Fibroblast of skin of right quadriceps (primary cell): ENCODE measurements around the gene MED10.

Experiments used
- DNase-seq: peaks from one replicate; pipeline ENCODE4 v3.0.0-alpha.2; 2013

MED10 gene, protein sequence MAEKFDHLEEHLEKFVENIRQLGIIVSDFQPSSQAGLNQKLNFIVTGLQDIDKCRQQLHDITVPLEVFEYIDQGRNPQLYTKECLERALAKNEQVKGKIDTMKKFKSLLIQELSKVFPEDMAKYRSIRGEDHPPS

DNA sequence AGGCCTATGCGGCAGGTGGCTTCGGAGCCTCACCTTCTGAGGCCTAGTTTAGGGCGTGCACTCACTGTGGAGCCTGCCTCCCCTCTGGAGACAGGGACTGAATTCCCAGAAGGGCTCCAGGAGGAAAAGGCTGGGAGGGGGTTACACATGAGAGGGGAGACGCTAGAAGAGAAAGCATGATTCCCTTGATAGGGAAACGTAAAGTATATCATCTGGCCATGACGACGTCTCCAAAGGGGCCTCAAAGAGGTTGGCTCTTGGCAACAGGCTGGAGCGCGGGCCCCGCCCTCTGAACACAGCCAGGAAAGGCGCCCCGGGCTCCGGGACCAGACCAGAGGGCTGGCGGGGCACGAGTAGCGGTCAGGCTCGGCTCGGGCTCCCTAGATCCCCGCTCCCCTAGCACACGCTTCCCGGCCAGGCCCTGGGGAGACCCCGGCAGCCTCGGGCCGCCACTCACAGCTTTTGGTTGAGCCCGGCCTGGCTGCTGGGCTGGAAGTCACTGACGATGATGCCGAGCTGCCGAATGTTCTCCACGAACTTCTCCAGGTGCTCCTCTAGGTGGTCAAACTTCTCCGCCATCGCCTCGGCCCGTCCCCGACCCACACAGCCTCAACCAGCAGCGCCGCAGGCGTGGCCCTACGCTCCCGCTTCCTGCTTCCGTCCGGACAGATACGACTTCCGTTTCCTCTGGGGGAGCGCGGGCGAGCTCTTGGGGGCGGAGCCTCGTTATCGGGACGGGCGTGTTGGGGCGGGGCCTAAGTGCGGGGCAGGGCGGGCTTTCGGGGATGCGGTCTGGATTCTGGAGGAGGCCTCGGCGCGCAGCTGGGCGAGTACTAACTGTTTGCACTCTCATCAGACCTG lies at the start of gene MED10:
TSS of gene MED10 (minus strand) at position 643 of the 861 bp plus-strand sequence. CDS start at position 579, 64 bp downstream.
- DNase-seq = peak; percentile 92

DNA sequence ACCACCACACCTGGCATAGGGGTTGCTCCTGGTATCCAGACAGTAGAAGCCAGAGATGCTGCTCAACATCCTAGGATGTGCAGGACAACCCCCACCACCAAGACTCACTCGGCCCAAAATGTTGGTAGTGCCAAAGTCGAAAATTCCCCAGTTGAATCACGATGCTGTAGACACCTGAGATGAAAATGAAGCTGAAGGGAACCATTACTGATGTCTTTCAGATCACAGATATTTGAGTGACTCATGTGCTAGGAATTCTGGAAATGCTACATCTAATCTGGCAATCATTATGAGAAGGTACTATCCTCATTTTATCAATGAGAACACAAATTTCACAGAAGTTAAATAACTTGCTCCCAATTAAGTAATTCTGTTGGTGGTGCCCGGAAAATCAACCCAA lies 49.3 kb upstream of the MED10 start:
- peak; percentile 46 for DNase-seq

- DNase-seq = no peak
Measured at GRCh38 chr5:6424700-6425099, 46.4 kb upstream of the MED10 start.

DNA sequence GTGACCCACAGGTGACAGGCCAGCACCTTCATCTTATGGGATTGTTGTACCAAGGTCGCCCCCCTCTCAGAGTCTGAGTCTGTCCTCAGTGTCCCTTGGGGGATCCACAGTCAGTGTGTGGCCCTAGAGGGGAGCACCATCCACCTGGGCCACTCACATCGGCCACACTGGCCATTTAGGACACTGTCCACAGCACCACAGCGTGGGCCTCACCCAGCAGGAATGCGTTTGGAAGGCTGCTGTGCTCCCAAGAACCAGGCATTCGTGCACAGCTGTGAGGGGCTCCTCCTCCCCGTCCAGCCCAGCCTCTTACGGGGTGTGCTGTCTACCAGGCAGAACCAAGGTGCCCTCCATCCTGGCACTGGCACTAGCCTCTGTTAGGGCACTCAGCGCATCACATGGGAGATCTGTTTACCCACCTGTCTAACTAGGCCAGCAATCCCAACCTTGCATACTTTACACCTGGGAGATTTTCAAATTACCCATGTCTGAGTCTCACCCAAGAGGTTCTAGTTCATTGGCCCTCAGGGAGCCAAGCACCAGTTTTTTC lies 45.8 kb upstream of the MED10 start:
- DNase-seq = no peak

DNA sequence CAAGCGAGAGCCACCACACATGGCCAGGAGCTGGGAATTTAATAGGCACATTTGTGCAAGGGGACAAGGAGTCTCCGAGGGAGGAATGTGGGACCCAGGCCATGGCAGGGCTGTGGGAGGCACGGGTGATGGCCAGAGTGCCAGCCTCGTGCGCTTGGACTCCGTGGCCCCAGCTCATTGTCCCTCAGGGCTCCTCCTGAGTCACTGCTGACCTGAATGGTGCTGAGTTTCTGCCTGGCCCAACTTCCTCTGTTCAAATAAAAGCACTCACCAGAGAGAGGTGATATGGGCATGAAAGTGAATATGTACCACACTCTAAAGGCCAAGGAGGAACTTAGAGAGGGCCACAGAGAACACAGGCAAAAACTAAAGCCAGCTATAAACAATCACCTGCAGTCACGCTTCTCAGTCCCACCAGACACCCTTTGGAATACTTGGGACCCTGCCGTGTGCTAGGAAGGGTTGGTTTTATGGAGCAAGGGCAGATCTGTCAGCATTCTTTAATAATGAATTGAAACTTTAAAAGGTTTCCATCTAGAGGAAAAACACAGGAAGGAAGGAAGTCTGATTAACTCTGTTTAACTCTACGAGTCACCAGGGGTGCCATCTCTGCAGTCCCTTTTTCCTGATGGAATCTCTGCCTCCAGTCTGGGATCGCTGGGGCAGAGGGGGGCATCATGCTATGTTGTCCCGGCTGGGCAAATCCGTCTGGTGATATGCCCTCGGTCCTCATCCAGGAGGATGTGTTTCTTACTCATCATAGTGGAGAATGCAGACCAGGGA lies 45.2 kb upstream of the MED10 start:
- no peak for DNase-seq

DNA sequence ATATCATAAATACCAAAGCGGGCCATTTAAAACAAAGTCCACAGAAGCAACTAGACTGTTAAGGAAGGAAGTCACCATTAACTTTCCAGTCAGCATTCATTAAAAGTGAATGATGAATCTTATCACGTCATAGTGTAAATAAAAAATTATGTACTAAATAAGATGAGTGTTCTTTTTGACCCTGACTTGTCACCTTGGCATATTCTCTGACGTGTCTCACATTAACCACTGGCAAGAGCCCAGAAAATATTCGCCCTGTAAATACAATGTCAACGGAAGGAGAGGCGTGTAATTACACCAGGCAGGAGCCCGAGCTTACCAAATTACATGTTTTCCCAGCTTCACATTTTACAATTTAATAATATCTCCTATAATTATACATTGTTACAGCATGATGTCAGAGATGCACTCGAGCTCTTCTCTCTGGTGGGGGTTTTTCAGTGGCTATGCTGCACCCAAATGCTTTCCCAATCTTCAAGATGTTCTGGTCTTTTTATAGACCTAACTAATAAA lies 41.0 kb upstream of the MED10 start:
- DNase-seq = peak; percentile 72

- DNase-seq = no peak
Measured at GRCh38 chr5:6418679-6419276, 40.4 kb upstream of the MED10 start.

- no peak for DNase-seq
Measured at GRCh38 chr5:6417657-6418056, 39.3 kb upstream of the MED10 start.

DNA sequence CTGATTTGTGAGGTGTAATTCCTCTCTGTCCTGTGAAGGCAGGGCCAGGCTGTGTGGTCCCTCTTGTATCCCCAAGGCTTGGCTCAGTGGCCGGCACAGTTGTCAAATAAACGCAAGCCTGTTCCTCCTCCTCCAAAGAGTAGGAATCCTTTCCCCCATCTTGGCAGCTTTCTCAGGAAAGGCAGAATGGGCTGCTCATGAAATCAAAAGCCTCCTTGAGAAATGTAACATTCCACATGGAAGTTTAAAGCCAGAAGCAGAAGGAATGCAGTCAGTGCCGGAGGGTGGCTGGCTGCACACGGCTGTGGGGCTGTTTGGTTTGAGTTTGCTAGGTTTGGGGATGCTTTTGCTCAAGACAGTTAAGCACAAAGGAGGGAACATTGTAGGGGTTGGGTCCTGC lies 34.5 kb upstream of the MED10 start:
- DNase-seq = no peak

GRCh38 chr5:6411141-6411540 lies 32.8 kb upstream of the MED10 start:
- DNase-seq = no peak

GRCh38 chr5:6410421-6410820 lies 32.1 kb upstream of the MED10 start:
- no peak for DNase-seq

DNA sequence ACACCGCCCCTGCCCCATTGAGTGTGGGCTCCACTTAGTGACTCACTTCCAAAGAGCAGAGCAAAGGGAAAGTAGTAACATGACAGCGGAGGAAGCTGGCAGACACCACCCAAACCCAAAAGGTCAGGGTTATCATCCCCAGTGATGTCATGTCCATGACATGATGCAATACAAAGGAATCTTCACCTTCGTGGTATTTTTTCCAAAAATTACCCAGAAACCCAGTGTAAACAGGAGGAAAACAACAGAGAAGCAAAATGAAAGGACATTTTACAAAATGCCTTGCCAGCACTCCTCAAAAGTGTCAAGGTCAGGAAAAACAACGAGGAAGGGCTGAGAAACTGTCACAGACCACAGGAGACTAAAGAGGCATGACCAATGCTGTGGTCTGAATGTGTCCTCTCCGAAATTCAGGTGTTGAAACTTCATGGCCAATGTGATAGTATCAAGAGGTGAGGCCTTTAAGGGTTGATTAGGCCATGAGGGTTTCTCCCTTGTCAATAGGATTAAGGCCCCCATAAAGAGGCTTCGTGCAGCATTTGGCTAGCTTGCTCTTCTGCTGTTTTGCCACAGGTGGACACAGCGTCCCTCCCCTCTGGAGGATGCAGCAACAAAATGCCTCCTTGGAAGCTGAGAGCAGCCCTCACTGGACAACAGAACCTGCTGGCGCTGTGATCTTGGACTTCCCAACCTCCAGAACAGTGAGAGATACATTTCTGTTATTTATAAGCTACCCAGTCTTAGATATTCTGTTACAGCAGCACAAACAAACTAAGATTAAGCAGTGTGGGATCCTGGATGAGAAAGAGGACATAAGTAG lies 30.5 kb upstream of the MED10 start:
- no peak for DNase-seq

DNA sequence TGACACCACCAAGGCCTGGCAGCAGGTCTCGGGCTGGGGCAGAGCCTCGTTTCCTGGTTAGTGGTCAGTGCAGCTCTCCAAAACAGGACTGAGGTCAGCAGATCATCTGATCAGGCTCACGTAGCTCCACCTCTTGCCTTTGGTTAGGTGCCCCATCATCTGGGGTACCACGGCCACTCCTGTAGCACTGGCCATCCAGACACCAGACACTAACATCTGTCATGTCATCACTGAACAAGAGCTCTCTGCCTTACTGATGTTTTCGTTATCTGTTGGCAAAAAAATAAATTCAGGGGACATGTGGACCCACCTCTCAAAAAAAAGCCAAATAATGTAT lies 29.9 kb upstream of the MED10 start:
- no peak for DNase-seq

DNA sequence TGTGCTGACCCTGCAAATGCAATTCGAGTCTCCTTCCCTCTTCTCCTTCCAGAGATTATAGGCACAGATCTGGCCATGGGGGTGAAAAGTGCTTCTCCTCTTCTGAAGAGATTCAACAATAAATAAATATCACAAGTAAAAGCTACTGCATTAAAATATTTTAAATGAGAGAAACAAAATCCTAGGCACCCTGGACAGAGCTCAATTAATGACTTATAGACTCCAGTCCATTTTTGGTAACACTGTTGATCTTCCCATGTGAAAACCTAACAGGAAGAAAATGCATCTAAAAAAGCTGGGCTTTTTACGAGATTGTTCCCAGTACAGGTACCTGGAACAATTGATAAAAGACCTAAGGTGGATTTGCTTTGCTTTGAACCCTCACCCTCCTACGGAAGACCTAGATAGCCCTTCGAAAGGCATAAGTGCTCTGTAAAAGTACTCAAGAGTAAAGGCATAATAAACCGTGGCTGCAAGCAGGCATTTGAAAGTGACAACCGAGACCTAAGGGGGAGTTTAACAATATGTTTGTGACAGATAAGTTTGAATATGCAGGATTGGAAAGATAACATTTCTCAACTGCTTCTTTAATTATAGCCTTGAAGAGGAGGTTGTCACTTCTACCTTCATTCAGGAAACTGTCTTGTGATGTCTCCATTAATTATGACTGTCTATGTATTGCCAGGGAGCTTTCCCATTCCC lies 29.4 kb upstream of the MED10 start:
- DNase-seq = no peak

DNA sequence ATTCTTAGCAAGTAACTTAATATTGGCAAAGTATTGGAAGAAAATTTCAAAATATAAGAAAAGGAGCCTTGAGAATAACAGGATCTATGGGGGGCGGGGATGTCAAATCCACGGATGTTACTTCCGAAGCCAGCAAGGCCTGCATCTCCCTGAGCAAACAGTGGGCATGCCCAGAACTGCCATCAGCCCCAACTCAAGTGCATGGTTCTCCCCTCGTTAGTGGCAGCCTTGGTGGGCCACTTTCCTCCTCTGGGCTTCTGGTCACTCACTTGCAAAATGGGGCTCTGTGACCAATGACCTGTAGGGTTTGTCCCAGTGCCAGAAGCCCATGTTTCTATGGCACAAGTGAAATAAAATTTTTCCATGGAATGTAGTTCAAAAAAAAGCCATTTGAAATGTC lies 27.2 kb upstream of the MED10 start:
- no peak for DNase-seq

DNA sequence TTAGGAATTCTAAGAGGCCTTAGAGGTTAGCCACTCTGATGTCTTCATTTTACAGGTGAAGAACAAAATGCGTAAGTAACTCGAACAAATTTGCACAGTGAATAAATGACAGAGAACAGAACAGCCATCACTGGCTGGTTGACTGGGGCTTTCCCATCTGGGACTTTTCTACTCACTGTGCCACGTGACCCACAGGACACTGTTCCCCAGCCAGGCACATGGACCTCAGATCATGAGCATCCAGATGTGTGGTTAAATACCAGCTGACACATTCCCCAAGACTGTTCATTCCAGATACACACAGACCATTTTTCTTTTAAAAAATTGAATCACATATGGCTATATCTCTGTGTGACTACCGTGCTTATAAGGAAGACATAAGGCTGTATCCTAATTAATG lies 25.8 kb upstream of the MED10 start:
- DNase-seq = peak; percentile 86

DNA sequence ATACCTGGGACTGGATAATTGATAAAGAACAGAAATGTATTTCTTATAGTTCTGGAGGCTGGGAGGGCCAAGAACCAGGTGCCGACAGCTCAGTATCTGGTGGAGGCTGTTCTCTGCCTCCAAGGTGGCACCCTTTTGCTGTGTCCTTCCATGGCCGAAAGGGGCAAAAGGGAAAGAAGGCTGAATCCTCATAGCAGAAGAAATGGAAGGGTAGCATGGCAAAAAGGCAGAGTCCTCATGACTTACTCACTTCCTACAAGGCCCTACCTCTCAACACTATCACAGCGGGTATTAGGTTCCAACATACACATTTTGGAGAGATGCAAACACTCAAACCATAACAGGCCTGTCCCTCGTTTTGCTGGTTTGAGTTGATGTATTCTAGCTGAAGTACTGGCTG lies 25.1 kb upstream of the MED10 start:
- no peak for DNase-seq

GRCh38 chr5:6402939-6403338 lies 24.6 kb upstream of the MED10 start:
- DNase-seq = peak; percentile 85

DNA sequence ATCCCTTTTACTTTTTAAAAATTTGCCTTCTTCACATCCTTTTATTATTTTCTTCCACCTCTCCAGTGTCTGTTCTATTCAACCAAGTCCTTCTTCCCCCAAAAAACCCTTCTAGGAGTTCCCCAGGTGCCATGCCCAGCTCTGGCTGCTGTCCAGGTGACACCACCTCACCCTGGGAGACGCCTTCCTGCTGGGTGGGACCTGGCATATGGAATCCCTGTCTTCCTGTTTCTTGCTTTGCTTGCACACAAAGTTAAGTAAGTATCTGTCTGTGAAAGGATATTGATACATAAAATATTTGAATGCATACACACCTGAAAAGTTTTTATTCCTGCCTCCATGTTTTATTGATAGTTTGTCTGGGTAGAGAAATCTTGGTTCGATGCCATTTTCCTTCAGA lies 23.1 kb upstream of the MED10 start:
- no peak for DNase-seq

DNA sequence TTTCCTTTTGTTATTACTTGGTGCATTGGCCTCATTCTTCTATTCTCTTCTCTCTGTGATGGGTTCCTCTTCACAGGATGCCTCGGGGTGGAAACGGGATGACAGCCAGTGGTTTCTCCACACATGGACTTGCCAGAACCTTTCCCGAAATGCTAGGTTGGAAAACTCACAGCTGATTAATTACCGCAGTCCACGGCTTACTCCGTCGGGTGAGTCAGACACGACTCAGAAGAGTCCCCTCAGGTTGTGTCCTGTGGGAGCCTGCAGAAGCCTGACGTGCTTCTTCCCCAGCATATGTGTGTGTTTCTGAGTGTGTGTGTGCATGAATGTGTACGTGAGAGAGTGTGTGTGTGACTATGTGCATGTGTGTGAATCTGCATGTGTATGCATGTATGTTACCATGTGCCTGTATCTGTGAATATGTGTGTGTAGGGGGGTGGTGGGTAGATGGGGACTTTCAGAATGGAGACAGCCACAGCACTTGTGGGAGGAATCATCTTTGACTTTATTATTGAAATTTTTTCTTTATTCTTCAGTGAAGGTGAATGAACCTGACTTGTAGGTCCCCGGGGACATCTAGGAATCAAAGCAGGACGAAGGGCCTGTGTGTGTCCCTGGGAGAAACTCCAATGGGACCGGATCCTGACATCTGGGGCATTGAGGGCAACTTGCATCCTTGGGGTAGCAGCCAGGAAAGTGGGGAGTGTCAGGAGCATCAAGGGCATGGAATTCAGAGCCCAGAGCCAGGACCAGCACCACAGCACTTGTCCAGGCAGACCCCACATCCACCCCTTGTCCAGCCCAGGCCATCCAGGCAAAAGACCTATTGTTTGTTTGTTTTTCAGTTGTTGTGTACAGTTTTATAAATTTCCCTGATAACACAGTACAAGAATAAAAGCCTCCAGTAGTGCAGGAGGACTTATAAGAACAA lies 21.9 kb upstream of the MED10 start:
- peak; percentile 87 for DNase-seq
